Peyer's patch (tissue), 4 donors: ENCODE results near the gene ANKRD13D.

Experiments used
- CTCF ChIP-seq, 6 experiments: fragments of 450-650 bp in 4 of 6; fragments of 200-600 bp in 2 of 6; sonication (generic) in 1 of 6; IDR thresholded peaks; one replicate each; pipeline ENCODE4 v1.5.1; 2017 to 2019; ENCODE audit warnings: antibody characterized with exemption in 6 of 6, mild to moderate bottlenecking in 3 of 6, moderate library complexity in 1 of 6
- POLR2A ChIP-seq, 2 donors: fragments of 450-650 bp; IDR thresholded peaks; one replicate each; pipeline ENCODE4 v1.5.1; 2017; ENCODE audit warnings: antibody characterized with exemption in 2 of 2, mild to moderate bottlenecking in 2 of 2, moderate library complexity in 2 of 2

- no peak for TF ChIP-seq POLR2A (IDR thresholded peaks at IDR 0.05)
- TF ChIP-seq CTCF (IDR thresholded peaks at IDR 0.05): no peak
Measured at GRCh38 chr11:67289651-67290479, 762 bp downstream of the ANKRD13D start.
